Fibroblast of the aortic adventitia (primary cell): ENCODE results near the gene GPC5. TPM values are rescaled to one million over a fixed set of nuclear protein-coding genes. Genes with fewer than 3 reads are reported as not detected.

Source experiments
- DNase-seq: peaks from one replicate; pipeline ENCODE4 v3.0.0-alpha.2; 2010; ENCODE audit warnings: low read depth
- H3K4me3 ChIP-seq: 2 replicates; pipeline ENCODE4 v1.5.1; 2011; ENCODE audit warnings: low read depth, mild to moderate bottlenecking, control low read depth, low read length, moderate library complexity
- total RNA-seq: library from RNA; depleted of rRNA; stranded (reverse); fragments of >200 nt; gene quantifications from 2 replicates; pipeline ENCODE4 v1.2.3, GENCODE V29; 2012; ENCODE audit warnings: low replicate concordance
- TF ChIP-seq, protein P1 (sequence below): IDR thresholded peaks from 2 replicates; pipeline ENCODE4 v1.5.1; 2011; ENCODE audit warnings: mild to moderate bottlenecking, low read length, control low read depth, inconsistent platforms; ENCODE audit not compliant: insufficient read depth

The GPC5 gene
- total RNA-seq, 1 donor: 0.18 TPM

DNA sequence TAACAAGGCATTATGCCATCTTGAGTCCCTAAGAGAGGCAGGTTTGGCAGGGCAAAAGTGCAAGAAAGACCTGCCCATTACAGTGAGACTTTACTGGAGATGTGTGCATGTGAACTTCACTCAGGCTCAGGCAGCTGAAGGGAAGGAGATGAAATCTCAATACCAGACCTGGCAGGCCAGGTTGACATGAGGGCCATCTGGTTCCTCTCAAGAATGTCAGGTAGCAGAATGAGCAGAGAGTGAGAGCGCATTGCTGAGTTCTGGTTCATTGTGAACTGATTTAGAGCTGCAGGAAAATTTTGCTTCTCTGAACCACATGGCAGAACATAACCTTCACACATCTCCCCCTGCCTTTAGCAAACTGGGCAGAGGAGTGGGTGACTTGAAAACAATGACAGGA lies 406.3 kb downstream of the GPC5 start:
- TF ChIP-seq, protein P1, sequence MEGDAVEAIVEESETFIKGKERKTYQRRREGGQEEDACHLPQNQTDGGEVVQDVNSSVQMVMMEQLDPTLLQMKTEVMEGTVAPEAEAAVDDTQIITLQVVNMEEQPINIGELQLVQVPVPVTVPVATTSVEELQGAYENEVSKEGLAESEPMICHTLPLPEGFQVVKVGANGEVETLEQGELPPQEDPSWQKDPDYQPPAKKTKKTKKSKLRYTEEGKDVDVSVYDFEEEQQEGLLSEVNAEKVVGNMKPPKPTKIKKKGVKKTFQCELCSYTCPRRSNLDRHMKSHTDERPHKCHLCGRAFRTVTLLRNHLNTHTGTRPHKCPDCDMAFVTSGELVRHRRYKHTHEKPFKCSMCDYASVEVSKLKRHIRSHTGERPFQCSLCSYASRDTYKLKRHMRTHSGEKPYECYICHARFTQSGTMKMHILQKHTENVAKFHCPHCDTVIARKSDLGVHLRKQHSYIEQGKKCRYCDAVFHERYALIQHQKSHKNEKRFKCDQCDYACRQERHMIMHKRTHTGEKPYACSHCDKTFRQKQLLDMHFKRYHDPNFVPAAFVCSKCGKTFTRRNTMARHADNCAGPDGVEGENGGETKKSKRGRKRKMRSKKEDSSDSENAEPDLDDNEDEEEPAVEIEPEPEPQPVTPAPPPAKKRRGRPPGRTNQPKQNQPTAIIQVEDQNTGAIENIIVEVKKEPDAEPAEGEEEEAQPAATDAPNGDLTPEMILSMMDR: no peak
- H3K4me3 ChIP-seq: no peak overlapping the region
- no peak for DNase-seq

DNA sequence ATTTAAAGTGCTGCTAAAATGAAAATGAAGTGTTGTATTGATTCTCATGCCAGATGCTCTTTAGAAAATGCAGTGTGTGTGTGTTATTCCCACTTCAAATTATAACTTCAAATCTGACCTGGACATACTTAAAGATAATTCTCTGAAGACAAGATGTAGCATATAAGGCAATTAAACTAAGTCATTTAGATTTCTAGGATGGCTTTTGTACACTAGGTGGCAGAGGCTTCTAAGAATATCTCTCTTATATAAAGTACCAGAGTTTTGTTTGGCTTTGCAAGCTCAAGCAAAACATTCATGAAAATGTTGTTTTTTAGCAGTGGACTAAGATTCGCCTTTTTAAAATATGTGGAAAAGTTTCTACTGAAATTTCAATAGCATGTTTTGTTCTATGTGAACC lies 407.2 kb downstream of the GPC5 start:
- DNase-seq: no peak
- H3K4me3 ChIP-seq: no peak overlapping the region

DNA sequence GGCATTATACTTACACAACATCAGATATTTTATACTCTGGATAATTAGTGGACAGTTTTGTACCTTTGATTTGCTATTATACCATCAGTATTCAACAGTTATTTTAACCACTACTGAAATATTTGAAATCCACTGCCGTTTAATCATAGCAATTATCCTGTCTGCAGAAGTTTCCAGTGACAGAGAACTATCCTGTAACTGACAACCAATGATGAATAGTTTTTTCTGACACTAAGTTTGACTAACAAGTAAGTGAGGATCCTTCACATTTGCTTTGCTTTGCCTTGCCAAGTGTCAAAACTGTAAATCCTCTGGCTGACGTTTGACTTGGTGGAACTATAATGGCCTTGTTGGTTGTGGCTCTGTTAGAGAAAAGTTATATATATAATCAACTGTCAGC lies 410.7 kb downstream of the GPC5 start:
- TF ChIP-seq, protein P1: no peak
- H3K4me3 ChIP-seq: no peak overlapping the region
- DNase-seq: no peak

More for the DNA sequence above, 407.2 kb downstream of the GPC5 start:
- TF ChIP-seq, protein P1: no peak

DNA sequence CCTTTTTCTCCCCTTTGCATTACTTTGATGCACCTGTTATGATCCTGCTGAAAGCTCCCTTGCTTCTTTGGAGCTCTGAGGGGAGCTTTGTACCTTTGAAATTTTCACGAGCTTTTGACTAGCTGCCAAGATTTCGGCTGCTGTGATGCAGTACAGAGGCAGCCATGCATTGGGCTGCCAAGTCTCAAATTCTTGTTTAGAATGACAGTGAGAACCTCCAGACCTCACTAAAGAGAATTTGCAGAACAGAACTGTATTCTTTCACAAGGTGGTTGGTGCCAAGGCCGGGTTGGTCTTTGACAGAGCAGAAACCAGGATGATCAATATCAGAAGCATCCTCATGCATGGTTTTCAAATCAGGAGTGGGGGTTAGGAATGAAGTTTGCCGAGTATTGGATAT lies 414.8 kb downstream of the GPC5 start:
- DNase-seq: no peak
- no peak overlapping the region for H3K4me3 ChIP-seq
- TF ChIP-seq, protein P1: no peak

DNA sequence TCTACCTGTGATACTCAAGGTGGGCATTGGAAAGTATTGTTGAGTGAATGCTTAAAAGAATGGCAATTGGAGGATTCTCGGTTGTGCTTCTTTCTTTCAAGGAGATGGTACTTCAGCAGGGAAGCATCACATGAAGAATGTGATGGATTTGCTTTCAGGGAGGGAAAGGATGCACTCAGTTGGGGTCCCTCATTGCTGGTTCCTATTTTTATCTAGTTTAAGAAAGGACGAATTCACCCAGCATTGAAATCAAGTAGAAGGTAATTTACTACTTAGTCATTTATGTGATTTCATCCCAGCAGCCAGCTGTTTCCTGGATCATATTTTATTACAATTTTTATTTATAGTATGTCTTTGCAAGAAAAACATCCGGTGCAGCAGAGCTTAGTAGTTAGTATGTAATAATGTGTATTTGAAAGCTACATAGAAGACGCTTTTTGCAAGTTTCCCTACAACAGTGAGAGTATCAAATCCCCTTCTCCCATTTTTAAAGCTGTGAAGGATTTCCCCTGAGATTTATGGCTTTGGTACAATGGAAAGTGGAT lies 417.9 kb downstream of the GPC5 start:
- no peak for DNase-seq
- H3K4me3 ChIP-seq: no peak overlapping the region
- TF ChIP-seq, protein P1: no peak

DNA sequence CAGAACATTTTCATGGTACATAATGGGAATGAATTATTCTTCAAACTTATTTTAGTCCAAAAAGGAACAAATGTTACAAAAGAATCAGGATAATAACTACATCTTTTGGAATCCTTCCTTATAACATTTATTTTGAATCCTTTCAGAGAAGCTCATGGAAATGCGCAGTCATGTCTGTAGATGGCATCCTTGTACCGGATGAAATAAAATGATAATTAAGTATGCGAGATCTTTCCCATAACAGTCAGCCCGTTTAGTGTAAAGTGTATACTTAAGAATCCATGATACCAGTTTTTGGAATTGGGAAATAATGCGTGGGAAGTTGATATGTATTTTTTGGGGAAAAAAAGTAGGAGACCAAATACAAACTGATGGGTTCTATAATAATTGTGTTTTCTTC lies 418.8 kb downstream of the GPC5 start:
- TF ChIP-seq, protein P1: peak; percentile 23
- DNase-seq: peak; percentile 28
- H3K4me3 ChIP-seq: no peak overlapping the region

DNA sequence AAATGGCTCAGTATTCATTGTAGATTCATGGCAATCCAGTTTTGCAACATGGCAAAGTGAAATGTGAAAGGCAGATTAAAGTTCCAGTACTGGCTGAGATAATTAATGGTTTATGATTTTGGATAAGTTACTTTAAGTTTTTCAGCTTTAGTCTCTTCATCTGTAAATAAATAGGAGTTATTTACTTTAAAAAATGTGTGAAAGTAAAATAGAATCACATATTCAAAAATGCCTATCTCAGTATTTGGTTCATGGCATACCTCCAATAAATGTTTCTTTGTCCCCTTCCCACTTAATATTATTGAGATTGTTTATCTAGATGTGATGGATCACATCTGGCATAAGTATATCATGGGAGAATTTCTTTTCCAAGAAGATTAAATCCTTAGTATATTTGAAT lies 426.0 kb downstream of the GPC5 start:
- TF ChIP-seq, protein P1: no peak
- DNase-seq: no peak
- H3K4me3 ChIP-seq: no peak overlapping the region
